NCI-H146 treated with DMSO at 0.1 percent for 48 hours (cell line): ENCODE measurements around the gene HSBP1L1.

Experiments used
- DNase-seq: peaks from one replicate; lab custom pipeline; 2025; ENCODE audit not compliant: unreplicated experiment; lab: John Stamatoyannopoulos, UW

Gene HSBP1L1

GRCh38 chr18:79928563-79928960, 35.9 kb upstream of the HSBP1L1 start:
- DNase-seq = no peak

GRCh38 chr18:79930020-79930642, 34.3 kb upstream of the HSBP1L1 start:
- DNase-seq = no peak

- no peak for DNase-seq
These were observed 33.0 kb upstream of the HSBP1L1 start for GRCh38 chr18:79931475-79931874.

DNA sequence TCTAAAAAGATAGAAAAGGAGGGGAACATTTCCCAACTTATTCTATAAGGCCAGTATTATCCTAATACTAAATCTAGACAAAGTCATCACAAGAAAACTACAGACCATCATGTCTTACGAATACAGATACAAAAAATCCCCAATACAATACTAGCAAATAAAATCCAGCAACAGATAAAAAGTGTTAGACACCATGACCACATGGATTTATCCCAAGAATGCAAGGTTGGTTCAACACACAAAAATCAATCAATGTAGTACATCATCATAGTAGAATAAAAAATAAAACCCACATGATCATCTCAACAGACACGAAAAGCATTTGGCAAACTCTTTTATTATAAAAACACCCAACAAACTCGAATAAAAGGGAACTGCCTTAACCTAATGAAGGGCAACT, 31.5 kb upstream of the HSBP1L1 start:
- no peak for DNase-seq

- DNase-seq = no peak
These were observed 30.7 kb upstream of the HSBP1L1 start for GRCh38 chr18:79933765-79934164.

GRCh38 chr18:79934311-79935097, 29.9 kb upstream of the HSBP1L1 start:
- DNase-seq = no peak

DNA sequence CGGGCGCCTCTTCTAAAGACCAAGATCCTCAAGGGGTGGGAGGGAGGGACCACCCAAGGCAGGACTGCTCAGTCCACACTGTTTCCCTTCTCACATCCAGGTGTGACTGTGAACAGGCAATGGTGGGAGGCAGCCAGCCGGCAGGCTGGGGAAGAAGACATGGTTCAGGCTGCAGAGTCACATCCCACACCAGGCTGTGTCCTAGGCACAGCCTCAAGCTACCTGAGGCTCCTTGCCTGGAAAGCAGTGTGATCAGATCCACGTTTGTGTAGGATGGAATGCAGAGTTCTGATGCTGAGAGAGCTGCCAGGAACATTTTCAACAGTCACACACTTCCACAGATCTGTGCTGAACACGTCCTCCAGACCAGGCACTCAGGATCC, 29.4 kb upstream of the HSBP1L1 start:
- DNase-seq = no peak

DNA sequence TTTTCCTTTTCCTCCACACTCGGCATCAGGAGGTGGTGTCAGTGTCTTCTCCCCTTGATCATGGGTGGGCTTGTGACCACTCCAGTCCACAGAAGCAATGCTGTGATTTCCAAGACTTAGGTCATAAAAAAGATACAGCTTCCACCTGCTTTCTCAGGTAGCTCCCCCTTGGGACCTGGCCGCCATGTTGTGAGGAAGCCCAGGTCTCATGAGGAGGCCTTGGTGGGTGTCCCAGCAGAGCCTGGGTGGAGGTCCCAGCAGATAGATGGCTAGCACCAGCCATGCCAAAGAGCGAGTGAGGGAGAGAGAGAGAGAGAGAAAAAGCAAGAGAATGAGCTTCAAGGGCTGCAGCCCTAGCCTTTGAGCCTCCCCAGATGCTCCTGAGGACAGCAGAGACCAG, 28.9 kb upstream of the HSBP1L1 start:
- DNase-seq = no peak

GRCh38 chr18:79935925-79936324, 28.5 kb upstream of the HSBP1L1 start:
- DNase-seq = no peak

DNA sequence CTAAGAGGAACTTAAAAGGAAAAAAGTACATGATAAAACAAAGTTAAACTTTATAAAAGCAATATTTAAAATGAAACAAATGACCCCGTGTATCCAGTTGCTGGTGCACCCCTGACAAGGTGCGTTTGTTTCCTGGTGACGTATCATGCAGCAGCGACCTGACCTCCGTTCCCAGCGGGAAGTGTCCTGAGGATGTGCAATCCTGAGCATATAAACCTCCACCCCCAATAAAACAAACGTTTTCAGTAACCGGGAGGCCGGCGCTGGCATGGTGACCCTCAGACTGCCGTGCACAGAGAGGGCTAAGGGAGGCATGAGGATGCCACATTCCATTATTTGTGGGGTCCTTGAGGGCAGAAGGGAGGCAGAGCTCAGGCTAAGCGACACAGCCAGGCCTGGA, 27.8 kb upstream of the HSBP1L1 start:
- DNase-seq = no peak

DNA sequence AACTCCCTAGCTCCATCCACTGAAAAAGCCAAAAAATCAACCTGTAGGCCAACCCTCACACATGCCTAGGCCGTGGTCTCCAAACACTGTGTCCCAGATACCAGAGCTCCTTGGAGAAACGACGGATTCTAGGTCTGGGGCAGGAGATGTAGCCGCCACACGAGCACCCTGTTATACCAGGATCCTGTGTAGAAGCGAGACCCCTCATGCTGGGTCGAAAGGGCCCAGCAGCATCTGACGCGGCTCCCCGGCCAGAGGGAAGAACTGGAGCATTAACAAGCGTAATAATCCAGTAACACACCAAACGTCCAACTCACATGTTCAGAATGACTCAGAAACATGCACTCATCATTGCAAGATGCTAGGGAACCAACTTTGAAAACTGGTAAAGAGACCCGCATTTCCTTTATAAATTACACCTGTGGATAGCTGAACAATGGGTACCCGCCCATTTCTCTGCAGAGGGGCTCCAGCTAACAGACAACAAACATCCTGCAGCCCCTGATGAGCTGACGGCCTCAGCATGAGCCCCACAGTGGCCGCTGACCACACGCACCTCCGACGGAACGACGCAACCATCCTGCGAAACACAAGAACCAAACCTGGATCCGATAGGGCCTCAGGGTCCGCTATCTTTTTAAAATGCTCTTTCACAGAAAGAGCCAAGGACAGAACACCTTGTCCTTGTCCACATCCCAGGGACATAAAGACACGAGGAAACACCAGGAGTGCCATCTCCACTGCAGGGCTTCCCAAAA, 27.2 kb upstream of the HSBP1L1 start:
- DNase-seq = no peak

- no peak for DNase-seq
These were observed 26.2 kb upstream of the HSBP1L1 start for GRCh38 chr18:79938196-79938595.

GRCh38 chr18:79939096-79939495, 25.3 kb upstream of the HSBP1L1 start:
- no peak for DNase-seq

DNA sequence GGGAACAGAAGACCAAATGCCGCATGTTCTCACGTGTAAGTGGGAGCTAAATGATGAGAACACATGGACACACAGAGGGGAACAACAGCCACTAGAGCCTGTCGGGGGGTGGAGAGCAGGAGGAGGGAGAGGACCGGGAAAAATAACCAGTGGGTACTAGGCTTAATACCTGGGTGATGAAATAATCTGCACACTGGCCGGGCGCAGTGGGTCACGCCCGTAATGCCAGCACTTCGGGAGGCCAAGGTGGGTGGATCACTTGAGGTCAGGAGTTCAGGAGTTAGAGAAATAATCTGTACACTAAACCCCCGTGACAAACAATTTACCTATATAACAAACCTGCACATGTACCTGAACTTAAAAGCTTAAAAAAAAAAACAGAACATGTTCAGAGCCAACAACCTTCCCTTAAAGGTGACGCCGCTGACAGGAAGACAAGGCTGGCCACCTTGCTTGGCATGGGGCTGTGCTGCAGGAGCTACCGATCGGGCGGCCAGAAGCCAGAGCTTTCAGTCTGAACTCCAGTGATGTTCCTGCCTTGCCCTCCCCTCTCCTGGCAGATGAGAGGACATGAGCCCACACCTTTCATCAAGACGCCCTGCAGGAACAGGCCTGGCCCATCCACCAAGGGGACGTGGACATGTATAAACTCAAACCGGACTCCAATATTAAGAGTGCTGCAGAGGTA, 24.2 kb upstream of the HSBP1L1 start:
- no peak for DNase-seq

- DNase-seq = no peak
These were observed 23.5 kb upstream of the HSBP1L1 start for GRCh38 chr18:79940814-79941472.

GRCh38 chr18:79941473-79942119, 22.8 kb upstream of the HSBP1L1 start:
- no peak for DNase-seq

DNA sequence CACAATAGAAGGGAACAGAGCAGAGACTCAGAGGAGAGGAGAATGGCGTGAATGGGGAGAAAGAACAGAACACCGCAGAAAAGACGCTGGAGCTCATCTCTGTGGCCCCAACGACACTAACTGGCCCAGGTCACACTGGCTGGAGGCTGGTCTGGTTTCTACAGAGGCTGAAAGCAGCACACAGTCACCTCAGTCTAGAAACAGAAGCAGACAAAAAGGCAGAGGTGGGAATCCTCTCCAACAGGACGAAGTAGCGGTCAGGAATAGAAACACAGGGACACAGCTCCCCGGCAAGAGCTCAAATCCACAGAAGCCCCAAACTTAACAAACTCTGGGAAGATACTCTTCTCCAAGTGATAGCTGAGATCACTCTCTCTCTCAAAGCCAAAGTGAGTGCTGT, 22.2 kb upstream of the HSBP1L1 start:
- DNase-seq = no peak

GRCh38 chr18:79942786-79943607, 21.4 kb upstream of the HSBP1L1 start:
- DNase-seq = no peak

DNA sequence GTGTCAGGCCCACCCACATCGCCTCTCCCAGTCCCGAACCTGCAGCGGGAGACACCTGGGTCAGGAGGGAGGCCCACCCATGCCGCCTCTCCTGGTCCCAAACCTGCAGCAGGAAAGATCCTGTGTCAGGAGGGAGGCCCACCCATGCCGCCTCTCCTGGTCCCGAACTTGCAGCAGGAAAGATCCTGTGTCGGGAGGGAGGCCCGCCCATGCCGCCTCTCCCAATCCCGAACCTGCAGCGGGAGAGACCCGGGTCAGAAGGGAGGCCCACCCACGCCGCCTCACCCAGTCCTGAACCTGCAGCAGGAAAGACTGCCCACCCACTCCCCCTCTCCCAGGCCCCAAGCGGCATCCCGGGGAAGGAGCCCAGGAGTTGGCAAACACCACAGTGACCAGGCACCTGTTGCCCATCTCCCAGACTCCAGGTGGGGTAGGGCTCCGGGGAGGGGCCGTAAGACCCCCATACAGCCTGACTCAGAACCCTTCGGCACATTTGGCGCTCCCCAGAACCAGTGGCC, 20.8 kb upstream of the HSBP1L1 start:
- no peak for DNase-seq
